Measurements from ENCODE around the gene PHETA1.

DNA sequence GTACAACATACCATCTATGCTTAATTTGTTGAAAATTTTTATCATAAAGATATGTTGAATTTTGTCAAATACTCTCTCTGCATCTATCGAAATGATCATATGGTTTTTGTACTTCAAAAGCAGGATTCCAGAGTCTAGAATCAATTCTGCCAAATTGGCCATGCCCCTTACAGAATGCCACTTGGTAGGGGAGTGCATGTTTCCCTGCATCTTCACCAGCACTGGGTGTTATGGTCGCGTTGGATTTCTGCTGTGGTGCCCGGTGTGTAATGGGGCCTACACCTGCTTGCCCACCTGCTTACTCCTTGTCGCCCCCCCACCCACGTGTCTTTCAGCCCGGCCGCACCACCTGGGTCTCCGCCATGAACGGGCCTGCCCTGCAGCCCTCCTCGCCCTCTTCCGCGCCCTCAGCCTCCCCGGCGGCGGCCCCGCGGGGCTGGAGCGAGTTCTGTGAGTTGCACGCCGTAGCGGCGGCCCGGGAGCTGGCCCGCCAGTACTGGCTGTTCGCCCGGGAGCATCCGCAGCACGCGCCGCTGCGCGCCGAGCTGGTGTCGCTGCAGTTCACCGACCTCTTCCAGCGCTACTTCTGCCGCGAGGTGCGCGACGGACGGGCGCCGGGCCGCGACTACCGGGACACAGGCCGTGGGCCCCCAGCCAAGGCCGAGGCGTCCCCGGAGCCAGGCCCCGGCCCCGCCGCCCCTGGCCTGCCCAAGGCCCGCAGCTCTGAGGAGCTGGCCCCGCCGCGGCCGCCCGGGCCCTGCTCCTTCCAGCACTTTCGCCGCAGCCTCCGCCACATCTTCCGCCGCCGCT, 49.1 kb upstream of the PHETA1 start:
- TF ChIP-seq POLR2A (IDR thresholded peaks at IDR 0.05) (no peak), POLR2AphosphoS5 (IDR thresholded peaks at IDR 0.05; ENCODE audit: insufficient read depth in 1 of 2, low read depth in 1 of 2) (no peak)
- TF ChIP-seq, protein P1, sequence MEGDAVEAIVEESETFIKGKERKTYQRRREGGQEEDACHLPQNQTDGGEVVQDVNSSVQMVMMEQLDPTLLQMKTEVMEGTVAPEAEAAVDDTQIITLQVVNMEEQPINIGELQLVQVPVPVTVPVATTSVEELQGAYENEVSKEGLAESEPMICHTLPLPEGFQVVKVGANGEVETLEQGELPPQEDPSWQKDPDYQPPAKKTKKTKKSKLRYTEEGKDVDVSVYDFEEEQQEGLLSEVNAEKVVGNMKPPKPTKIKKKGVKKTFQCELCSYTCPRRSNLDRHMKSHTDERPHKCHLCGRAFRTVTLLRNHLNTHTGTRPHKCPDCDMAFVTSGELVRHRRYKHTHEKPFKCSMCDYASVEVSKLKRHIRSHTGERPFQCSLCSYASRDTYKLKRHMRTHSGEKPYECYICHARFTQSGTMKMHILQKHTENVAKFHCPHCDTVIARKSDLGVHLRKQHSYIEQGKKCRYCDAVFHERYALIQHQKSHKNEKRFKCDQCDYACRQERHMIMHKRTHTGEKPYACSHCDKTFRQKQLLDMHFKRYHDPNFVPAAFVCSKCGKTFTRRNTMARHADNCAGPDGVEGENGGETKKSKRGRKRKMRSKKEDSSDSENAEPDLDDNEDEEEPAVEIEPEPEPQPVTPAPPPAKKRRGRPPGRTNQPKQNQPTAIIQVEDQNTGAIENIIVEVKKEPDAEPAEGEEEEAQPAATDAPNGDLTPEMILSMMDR (IDR thresholded peaks at IDR 0.05), result no peak

Measured in vagina (tissue), 2 donors.